Measurements from ENCODE around the gene DCAF11.

GRCh38 chr14:24122416-24122815, 7.8 kb downstream of the DCAF11 start:
- TF ChIP-seq POLR2A (IDR thresholded peaks at IDR 0.05; ENCODE audit: low read depth, low read length): no peak
- no peak for TF ChIP-seq POLR2AphosphoS5 (IDR thresholded peaks at IDR 0.05; ENCODE audit: low read depth, low read length)
